K562 (cell line): ENCODE measurements around the gene CLEC2L. TPM values are rescaled to one million over a fixed set of nuclear protein-coding genes. Genes with fewer than 3 reads are reported as not detected.

Experiments used
- E2F3 ChIP-seq: fragments of 250-450 bp; sonication (Bioruptor Pico); IDR thresholded peaks from 2 replicates; pipeline ENCODE4 v1.4.0; 2020; ENCODE audit warnings: mild to moderate bottlenecking
- GATAD2A ChIP-seq: fragments of 450-650 bp; IDR thresholded peaks from 2 replicates; pipeline ENCODE4 v1.6.1; 2017
- HDAC1 ChIP-seq, 2 experiments: fragments of 450-650 bp; IDR thresholded peaks; 2 replicates each; pipeline ENCODE4 v1.6.1; 2016 to 2017; ENCODE audit warnings: inconsistent platforms in 1 of 2, mild to moderate bottlenecking in 1 of 2, moderate library complexity in 1 of 2
- HMG20A ChIP-seq: fragments of 450-650 bp; formaldehyde crosslinking; conservative IDR thresholded peaks from 2 replicates; pipeline ENCODE4 v1.4.0; 2020; ENCODE audit warnings: mild to moderate bottlenecking, mixed read lengths
- KLF6 ChIP-seq: fragments of 250-450 bp; sonication (Bioruptor Pico); IDR thresholded peaks from 2 replicates; pipeline ENCODE4 v1.4.0; 2020; ENCODE audit warnings: mild to moderate bottlenecking, moderate library complexity, borderline replicate concordance
- LARP7 ChIP-seq: fragments of 450-650 bp; IDR thresholded peaks from 2 replicates; pipeline ENCODE4 v1.6.1; 2016
- LCOR ChIP-seq: sonication (generic); formaldehyde crosslinking; IDR thresholded peaks from 2 replicates; pipeline ENCODE4 v1.8.0; 2022; ENCODE audit warnings: mild to moderate bottlenecking, missing genetic modification reagents
- NR3C1 ChIP-seq: sonication (generic); formaldehyde crosslinking; IDR thresholded peaks from 2 replicates; pipeline ENCODE4 v1.8.1; 2022; ENCODE audit warnings: missing genetic modification reagents
- PHF21A ChIP-seq: fragments of 450-650 bp; IDR thresholded peaks from 2 replicates; pipeline ENCODE4 v1.6.1; 2017; ENCODE audit warnings: low read depth, borderline replicate concordance
- POLR2H ChIP-seq: IDR thresholded peaks from 2 replicates; pipeline ENCODE4 v1.6.1; 2016; ENCODE audit warnings: missing genetic modification characterization, low read depth, mild to moderate bottlenecking, control low read depth, missing compliant biosample characterization, moderate library complexity
- RBM15 ChIP-seq: fragments of 200-400 bp; formaldehyde crosslinking; IDR thresholded peaks from 2 replicates; pipeline ENCODE4 v1.6.1; 2018; ENCODE audit warnings: mild to moderate bottlenecking, low read length, moderate library complexity; ENCODE audit not compliant: insufficient read depth
- RUNX1 ChIP-seq: sonication (generic); IDR thresholded peaks from 2 replicates; pipeline ENCODE4 v1.6.1; 2016; ENCODE audit warnings: antibody characterized with exemption, low read depth
- TAL1 ChIP-seq: fragments of 450-650 bp; IDR thresholded peaks from 2 replicates; pipeline ENCODE4 v1.6.1; 2016; ENCODE audit warnings: mild to moderate bottlenecking
- TCF3 ChIP-seq: sonication (generic); formaldehyde crosslinking; IDR thresholded peaks from 2 replicates; pipeline ENCODE4 v1.4.0; 2020; ENCODE audit warnings: mild to moderate bottlenecking, missing genetic modification reagents
- ZC3H8 ChIP-seq: fragments of 450-650 bp; IDR thresholded peaks from 2 replicates; pipeline ENCODE4 v1.6.1; 2017
- ZKSCAN1 ChIP-seq: fragments of 150-350 bp; IDR thresholded peaks from 2 replicates; pipeline ENCODE4 v1.6.1; 2016; ENCODE audit warnings: low read depth, low read length
- ZNF143 ChIP-seq: sonication (generic); formaldehyde crosslinking; IDR thresholded peaks from 2 replicates; pipeline ENCODE4 v1.9.0; 2022; ENCODE audit warnings: mild to moderate bottlenecking, missing genetic modification reagents
- polyA plus RNA-seq, 8 experiments: library from polyadenylated mRNA; depleted of rRNA in 4 of 8; stranded (reverse) in 5 of 8; unstranded in 3 of 8; fragments of >200 nt; fragmentation: Nextera tagmentation in 2 of 8; fragmentation: Illumina TruSeq in 1 of 8; extraction: Ambion mirVana in 2 of 8; extraction: Trizol in 1 of 8; gene quantifications; 2 replicates each; pipeline versions ENCODE4 v1.2.1 to v1.2.3, GENCODE V29; 2011 to 2014; ENCODE audit warnings: inconsistent platforms in 1 of 8, missing spikeins in 1 of 8
- total RNA-seq, 7 experiments: library from RNA; depleted of rRNA in 6 of 7; stranded (reverse); fragments of >200 nt in 6 of 7; fragmentation: Illumina TruSeq in 2 of 7; extraction: Trizol in 2 of 7; gene quantifications; 2 replicates each; pipeline versions ENCODE4 v1.2.1 to v1.2.3, GENCODE V29; 2011 to 2021; ENCODE audit warnings: low replicate concordance in 1 of 7
- TF ChIP-seq, protein P1 (sequence below): fragments of 250-450 bp; sonication (Bioruptor Pico); IDR thresholded peaks from 2 replicates; pipeline ENCODE4 v1.8.0; 2021; ENCODE audit warnings: borderline replicate concordance, mild to moderate bottlenecking, moderate library complexity; ENCODE audit not compliant: poor library complexity, severe bottlenecking
- TF ChIP-seq, protein P2 (sequence below), 2 experiments: fragments of 450-650 bp in 1 of 2; sonication (generic) in 1 of 2; formaldehyde crosslinking in 1 of 2; IDR thresholded peaks; 2 replicates each; pipeline versions ENCODE4 v1.7.1 to v1.9.0; 2016 to 2022; ENCODE audit warnings: inconsistent platforms in 1 of 2, mild to moderate bottlenecking in 1 of 2, missing genetic modification reagents in 1 of 2
- TF ChIP-seq, protein P3 (sequence below): fragments of 250-450 bp; sonication (Bioruptor Pico); IDR thresholded peaks from 2 replicates; pipeline ENCODE4 v1.8.0; 2022; ENCODE audit warnings: moderate library complexity, mild to moderate bottlenecking, inconsistent platforms

CLEC2L gene
- total and polyA plus RNA-seq, 9 of the 15 experiments (the other 6 are each of a cell fraction or from before 2014, with no cell fraction given), result 0.84 to 5.5 (median 1.8) TPM

DNA sequence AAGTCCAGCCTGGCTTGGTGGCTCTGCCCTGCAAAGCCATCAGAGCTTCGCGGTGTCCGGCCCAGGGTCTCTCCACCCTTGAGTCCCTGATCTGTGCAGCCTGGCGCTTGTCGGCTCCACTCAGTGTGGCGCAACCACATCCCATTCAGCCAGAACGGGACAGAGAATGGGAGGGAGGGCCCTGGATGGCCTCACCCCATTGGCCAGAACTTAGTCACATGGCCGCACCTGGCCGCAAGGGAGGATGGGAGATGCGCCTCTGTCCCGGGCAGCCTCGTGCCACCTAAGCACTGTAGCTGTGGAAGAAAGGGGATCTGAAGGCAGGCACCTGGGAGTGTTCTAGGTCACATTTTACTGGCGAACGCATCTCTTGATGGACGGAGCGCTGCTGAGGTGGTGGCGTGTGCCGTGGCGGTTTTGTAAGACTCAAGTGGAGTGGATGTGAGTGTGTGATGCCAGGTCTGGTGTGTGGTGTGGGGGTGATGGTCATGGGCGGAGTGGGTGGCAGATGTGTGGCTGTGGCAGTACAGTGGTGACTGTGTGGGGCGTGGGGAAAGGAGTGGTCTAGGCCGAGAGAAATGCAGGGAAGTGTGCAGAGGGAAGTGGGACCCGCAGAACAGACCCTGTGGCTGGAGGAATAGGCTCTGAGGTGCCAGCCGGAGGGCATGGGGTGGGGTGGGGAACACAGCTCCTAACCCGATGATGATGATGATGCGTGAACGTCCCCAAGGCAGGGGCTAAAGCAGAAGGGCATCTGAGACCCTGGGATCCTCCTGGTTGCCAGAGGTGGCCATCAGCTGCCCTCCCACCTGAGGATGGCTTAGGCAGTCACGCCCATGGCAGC is 19.0 kb downstream of the CLEC2L start (continued):
- TF ChIP-seq, protein P1, sequence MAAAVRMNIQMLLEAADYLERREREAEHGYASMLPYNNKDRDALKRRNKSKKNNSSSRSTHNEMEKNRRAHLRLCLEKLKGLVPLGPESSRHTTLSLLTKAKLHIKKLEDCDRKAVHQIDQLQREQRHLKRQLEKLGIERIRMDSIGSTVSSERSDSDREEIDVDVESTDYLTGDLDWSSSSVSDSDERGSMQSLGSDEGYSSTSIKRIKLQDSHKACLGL, result no peak
- TF ChIP-seq LCOR (CRISPR knock-in tag) (0 out of 2 replicates have a peak, but pooled peaks have one; percentile 61), ZKSCAN1 (no peak), E2F3 (CRISPR knock-in tag) (no peak), GATAD2A (no peak), RUNX1 (no peak), TCF3 (CRISPR knock-in tag) (no peak), NR3C1 (CRISPR knock-in tag) (no peak), POLR2H (tag) (no peak), KLF6 (no peak), PHF21A (no peak), LARP7 (0 out of 2 replicates have a peak, but pooled peaks have one; percentile 49), ZC3H8 (no peak), RBM15 (no peak), ZNF143 (CRISPR knock-in tag) (peak; percentile 84), HMG20A (CRISPR knock-in tag) (no peak), HDAC1 (IDR thresholded peaks at IDR 0.05) (peak in 1 of 2 experiments; percentile 43; a peak in 1 of 4 replicates), TAL1 (no peak)
- TF ChIP-seq, protein P2, sequence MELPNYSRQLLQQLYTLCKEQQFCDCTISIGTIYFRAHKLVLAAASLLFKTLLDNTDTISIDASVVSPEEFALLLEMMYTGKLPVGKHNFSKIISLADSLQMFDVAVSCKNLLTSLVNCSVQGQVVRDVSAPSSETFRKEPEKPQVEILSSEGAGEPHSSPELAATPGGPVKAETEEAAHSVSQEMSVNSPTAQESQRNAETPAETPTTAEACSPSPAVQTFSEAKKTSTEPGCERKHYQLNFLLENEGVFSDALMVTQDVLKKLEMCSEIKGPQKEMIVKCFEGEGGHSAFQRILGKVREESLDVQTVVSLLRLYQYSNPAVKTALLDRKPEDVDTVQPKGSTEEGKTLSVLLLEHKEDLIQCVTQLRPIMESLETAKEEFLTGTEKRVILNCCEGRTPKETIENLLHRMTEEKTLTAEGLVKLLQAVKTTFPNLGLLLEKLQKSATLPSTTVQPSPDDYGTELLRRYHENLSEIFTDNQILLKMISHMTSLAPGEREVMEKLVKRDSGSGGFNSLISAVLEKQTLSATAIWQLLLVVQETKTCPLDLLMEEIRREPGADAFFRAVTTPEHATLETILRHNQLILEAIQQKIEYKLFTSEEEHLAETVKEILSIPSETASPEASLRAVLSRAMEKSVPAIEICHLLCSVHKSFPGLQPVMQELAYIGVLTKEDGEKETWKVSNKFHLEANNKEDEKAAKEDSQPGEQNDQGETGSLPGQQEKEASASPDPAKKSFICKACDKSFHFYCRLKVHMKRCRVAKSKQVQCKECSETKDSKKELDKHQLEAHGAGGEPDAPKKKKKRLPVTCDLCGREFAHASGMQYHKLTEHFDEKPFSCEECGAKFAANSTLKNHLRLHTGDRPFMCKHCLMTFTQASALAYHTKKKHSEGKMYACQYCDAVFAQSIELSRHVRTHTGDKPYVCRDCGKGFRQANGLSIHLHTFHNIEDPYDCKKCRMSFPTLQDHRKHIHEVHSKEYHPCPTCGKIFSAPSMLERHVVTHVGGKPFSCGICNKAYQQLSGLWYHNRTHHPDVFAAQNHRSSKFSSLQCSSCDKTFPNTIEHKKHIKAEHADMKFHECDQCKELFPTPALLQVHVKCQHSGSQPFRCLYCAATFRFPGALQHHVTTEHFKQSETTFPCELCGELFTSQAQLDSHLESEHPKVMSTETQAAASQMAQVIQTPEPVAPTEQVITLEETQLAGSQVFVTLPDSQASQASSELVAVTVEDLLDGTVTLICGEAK (IDR thresholded peaks at IDR 0.05), result no peak; the same call in 1 of the 2 replicates
- TF ChIP-seq, protein P2 (CRISPR knock-in tag; IDR thresholded peaks at IDR 0.05), result peak; percentile 54
- TF ChIP-seq, protein P3, sequence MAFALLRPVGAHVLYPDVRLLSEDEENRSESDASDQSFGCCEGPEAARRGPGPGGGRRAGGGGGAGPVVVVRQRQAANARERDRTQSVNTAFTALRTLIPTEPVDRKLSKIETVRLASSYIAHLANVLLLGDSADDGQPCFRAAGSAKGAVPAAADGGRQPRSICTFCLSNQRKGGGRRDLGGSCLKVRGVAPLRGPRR (CRISPR knock-in tag), result no peak
